CD4-positive, alpha-beta T cell (primary cell): ENCODE data around the gene SMAD3. TPM values are rescaled to one million over a fixed set of nuclear protein-coding genes. Genes with fewer than 3 reads are reported as not detected.

Source experiments
- ATAC-seq: fragments of 200-7000 bp; cut with Tn5 transposase; one replicate; pipeline ENCODE4 v1.10.0; 2022; ENCODE audit warnings: mild to moderate bottlenecking; ENCODE audit not compliant: poor library complexity
- CTCF ChIA-PET: fragments of 350-600 bp; sonication (Branson Sonifier 250); formaldehyde crosslinking; loops from one replicate; lab custom pipeline; 2021; ENCODE audit warnings: antibody characterized with exemption, inconsistent platforms; lab: Charles Lee
- POLR2A ChIA-PET: fragments of 350-600 bp; sonication (Branson Sonifier 250); formaldehyde crosslinking; loops from one replicate; lab custom pipeline; 2021; ENCODE audit warnings: antibody characterized with exemption, inconsistent platforms; lab: Charles Lee
- DNase-seq, 14 experiments: peaks; one replicate each; pipeline ENCODE4 v3.0.0-alpha.2; 2013 to 2020; ENCODE audit warnings: mixed read lengths in 2 of 14
- H3K27ac ChIP-seq, 2 donors: one replicate each; pipeline versions ENCODE4 v1.5.1 to v1.7.0; 2013; ENCODE audit warnings: low read length in 2 of 2, low read depth in 1 of 2, mild to moderate bottlenecking in 1 of 2
- H3K27me3 ChIP-seq, 2 experiments: 1 replicate in 1 of 2; 2 replicates in 1 of 2; pipeline versions ENCODE4 v1.6.1 to v1.7.0; 2013; ENCODE audit warnings: low read length in 2 of 2, control low read depth in 1 of 2, mild to moderate bottlenecking in 1 of 2, moderate library complexity in 1 of 2; ENCODE audit not compliant: insufficient read depth in 2 of 2, control insufficient read depth in 1 of 2
- H3K36me3 ChIP-seq: one replicate; pipeline ENCODE4 v1.6.1; 2013; ENCODE audit warnings: low read length, control low read depth; ENCODE audit not compliant: insufficient read depth
- H3K4me1 ChIP-seq: one replicate; pipeline ENCODE4 v1.6.1; 2013; ENCODE audit warnings: low read length, control low read depth; ENCODE audit not compliant: insufficient read depth
- H3K4me3 ChIP-seq: one replicate; pipeline ENCODE4 v1.5.1; 2013; ENCODE audit warnings: mild to moderate bottlenecking, low read length, moderate library complexity
- H3K9me3 ChIP-seq, 2 experiments: 1 replicate in 1 of 2; 2 replicates in 1 of 2; pipeline versions ENCODE4 v1.6.1 to v1.7.0; 2013; ENCODE audit warnings: low read length in 2 of 2, mild to moderate bottlenecking in 2 of 2, control low read depth in 1 of 2, moderate library complexity in 1 of 2; ENCODE audit not compliant: control insufficient read depth in 1 of 2, insufficient read depth in 1 of 2
- H3K27ac Mint-ChIP-seq: one replicate; pipeline ENCODE4 v1.8.0; 2020; ENCODE audit warnings: mixed read lengths
- H3K27me3 Mint-ChIP-seq: one replicate; pipeline ENCODE4 v1.8.0; 2021; ENCODE audit warnings: mixed read lengths
- H3K36me3 Mint-ChIP-seq: one replicate; pipeline ENCODE4 v1.8.0; 2021; ENCODE audit warnings: low read depth, mixed read lengths
- H3K4me1 Mint-ChIP-seq: one replicate; pipeline ENCODE4 v1.8.0; 2021; ENCODE audit warnings: low read depth, mixed read lengths
- H3K4me3 Mint-ChIP-seq: one replicate; pipeline ENCODE4 v1.8.0; 2020; ENCODE audit warnings: mild to moderate bottlenecking, mixed read lengths
- H3K9me3 Mint-ChIP-seq: one replicate; pipeline ENCODE4 v1.8.0; 2020; ENCODE audit warnings: mixed read lengths
- intact Hi-C, 2 experiments: fragments of 100-400 bp; cut with DNase I in 1 of 2; cut with micrococcal nuclease in 1 of 2; formaldehyde crosslinking; loops; one replicate each; pipeline versions ENCODE4 v1.15.1 to v1.9.0; 2023 to 2025; cut with DNase I, micrococcal nuclease
- total RNA-seq, 174 experiments: library from RNA in 2 of 174; stranded (reverse) in 2 of 174; gene quantifications; one replicate each; pipeline ENCODE4 v1.2.3 and lab custom pipeline; 2021 to 2026
- TF ChIP-seq, protein P1 (sequence below): fragments of 200-600 bp; IDR thresholded peaks from one replicate; pipeline ENCODE4 v1.8.0; 2022; ENCODE audit warnings: antibody characterized with exemption, mild to moderate bottlenecking

The SMAD3 gene
- total RNA-seq, 2 experiments from 2014 or later = 30.0 to 31.0 TPM

DNA sequence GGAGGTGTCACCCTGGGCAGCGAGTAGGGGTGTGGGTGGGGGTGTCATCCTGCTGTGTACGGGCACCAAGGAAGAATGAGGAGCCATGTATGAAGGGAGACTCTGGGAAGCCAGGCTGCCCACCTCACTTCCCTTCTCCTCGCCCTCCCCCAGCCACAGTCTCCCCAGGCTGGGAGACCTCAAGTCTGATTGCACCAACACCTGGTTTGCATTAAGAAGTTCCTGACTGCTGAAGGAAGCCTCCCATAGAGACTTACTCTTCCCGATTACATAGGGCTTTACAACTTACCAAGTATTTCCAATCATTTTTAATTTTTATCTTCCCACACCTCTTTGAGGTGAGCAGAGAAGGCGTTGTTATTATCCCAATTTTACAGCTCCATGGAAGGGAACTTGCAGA lies 29.5 kb upstream of the SMAD3 start:
- peaks cover 47% of the 10 kb centered on the region for H3K4me1 ChIP-seq
- DNase-seq = no peak
- H3K27me3 ChIP-seq = peaks cover 0 to 2% of the 10 kb centered on the region in 2 experiments
- Mint-ChIP-seq H3K4me3 (no peak overlapping the region), H3K4me1 (peaks cover 12% of the 10 kb centered on the region), H3K36me3 (no peaks in the 10 kb centered on the region), H3K27ac (no peak overlapping the region), H3K9me3 (no peaks in the 10 kb centered on the region), H3K27me3 (no peaks in the 10 kb centered on the region)
- no peak for ATAC-seq
- no peak overlapping the region for H3K4me3 ChIP-seq
- intact Hi-C loops = no loop called here
- ChIA-PET CTCF (no interaction called here), POLR2A (no interaction called here)
- H3K27ac ChIP-seq = no peak overlapping the region
- H3K9me3 ChIP-seq = no peaks in the 10 kb centered on the region
- H3K36me3 ChIP-seq = no peaks in the 10 kb centered on the region
- TF ChIP-seq, protein P1, sequence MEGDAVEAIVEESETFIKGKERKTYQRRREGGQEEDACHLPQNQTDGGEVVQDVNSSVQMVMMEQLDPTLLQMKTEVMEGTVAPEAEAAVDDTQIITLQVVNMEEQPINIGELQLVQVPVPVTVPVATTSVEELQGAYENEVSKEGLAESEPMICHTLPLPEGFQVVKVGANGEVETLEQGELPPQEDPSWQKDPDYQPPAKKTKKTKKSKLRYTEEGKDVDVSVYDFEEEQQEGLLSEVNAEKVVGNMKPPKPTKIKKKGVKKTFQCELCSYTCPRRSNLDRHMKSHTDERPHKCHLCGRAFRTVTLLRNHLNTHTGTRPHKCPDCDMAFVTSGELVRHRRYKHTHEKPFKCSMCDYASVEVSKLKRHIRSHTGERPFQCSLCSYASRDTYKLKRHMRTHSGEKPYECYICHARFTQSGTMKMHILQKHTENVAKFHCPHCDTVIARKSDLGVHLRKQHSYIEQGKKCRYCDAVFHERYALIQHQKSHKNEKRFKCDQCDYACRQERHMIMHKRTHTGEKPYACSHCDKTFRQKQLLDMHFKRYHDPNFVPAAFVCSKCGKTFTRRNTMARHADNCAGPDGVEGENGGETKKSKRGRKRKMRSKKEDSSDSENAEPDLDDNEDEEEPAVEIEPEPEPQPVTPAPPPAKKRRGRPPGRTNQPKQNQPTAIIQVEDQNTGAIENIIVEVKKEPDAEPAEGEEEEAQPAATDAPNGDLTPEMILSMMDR = no peak

DNA sequence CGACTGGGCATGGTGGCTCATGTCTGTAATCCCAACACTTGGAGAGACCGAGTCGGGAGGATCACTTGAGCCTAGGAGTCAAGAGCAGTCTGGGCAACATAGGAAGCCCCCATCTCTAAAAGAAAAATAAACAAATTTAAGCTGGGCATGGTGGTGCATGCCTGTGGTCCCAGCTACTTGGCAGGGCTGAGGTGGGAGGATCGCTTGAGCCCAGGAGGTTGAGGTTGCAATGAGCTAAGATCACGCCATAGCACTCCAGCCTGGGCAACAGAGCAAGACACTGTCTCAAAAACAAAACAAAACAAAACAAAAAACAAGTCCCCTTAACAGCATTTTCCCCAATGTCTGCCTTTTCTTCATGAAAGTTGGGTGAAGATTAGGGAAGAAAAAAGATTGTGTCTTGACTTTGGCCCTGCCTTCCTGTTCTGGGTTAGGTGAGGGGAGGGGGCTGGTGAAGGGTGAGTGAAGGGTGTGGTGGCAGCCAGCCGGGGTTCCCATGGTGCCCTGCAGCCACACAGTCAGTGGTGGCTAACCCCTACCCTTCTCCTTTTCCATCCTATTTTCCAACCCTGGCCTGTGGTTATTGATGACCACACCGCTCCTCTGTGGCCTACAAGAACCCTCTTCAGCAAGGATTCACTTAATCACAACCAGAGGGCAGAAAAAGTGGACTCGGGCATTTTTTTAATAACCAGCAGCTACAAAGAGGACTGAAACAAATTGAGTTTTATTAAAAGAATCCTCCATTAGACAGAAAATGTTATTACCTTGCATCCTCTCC lies 28.4 kb upstream of the SMAD3 start:
- Histone ChIP-seq H3K4me1 (peaks cover 48% of the 10 kb centered on the region), H3K27me3 (peaks cover 0 to 2% of the 10 kb centered on the region in 2 experiments), H3K36me3 (no peaks in the 10 kb centered on the region), H3K9me3 (no peaks in the 10 kb centered on the region), H3K4me3 (no peak overlapping the region), H3K27ac (no peak overlapping the region)
- H3K27me3 Mint-ChIP-seq = no peaks in the 10 kb centered on the region
- H3K4me1 Mint-ChIP-seq = peaks cover 14% of the 10 kb centered on the region
- ATAC-seq (no peak), DNase-seq (peak in 1 of 14 experiments; percentile 15)
- H3K9me3 Mint-ChIP-seq = no peaks in the 10 kb centered on the region
- POLR2A ChIA-PET = interaction anchor here (0.8 to 2.5 kb wide), 2 partner anchors 29 to 46 kb away, joined by 3 to 9 read pairs; partner anchors contain the start of gene SMAD3
- TF ChIP-seq, protein P1 = no peak
- no peaks in the 10 kb centered on the region for H3K36me3 Mint-ChIP-seq
- no peak overlapping the region for H3K4me3 Mint-ChIP-seq
- CTCF ChIA-PET = interaction anchor here (0.7 kb wide), 1 partner anchor 91 kb away, joined by 3 read pairs; no protein-coding TSS in a partner anchor
- intact Hi-C loops = no loop called here
- peak overlapping the region; percentile 5 for H3K27ac Mint-ChIP-seq

DNA sequence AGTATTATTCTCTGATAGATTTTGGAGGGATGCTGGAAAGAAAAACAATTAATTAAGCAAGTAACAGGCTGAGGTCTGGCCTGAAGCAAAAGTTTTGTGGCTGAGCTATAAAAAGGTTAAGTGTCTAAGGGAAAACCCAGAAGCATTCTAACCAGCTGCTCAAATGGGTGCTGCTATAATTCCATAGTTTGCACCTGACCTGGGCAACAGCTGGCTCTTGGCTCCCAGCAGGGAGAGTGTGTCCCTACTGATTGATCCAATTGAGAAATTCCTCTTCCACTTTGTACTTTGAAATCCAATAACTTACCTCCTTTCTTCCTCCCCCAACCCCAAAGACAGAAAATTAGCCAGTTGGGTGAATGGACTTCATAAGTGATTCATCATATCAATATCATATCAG lies 27.7 kb upstream of the SMAD3 start:
- CTCF ChIA-PET = interaction anchor here (0.7 kb wide), 1 partner anchor 91 kb away, joined by 3 read pairs; no protein-coding TSS in a partner anchor

More for the DNA sequence above, 27.7 kb upstream of the SMAD3 start:
- no peak overlapping the region for H3K4me3 ChIP-seq
- no peak for ATAC-seq
- peaks cover 53% of the 10 kb centered on the region for H3K4me1 ChIP-seq
- H3K9me3 ChIP-seq = no peaks in the 10 kb centered on the region
- H3K36me3 ChIP-seq = no peaks in the 10 kb centered on the region
- TF ChIP-seq, protein P1 = no peak
- no peaks in the 10 kb centered on the region for H3K27me3 Mint-ChIP-seq
- H3K4me3 Mint-ChIP-seq = no peak overlapping the region
- no peaks in the 10 kb centered on the region for H3K9me3 Mint-ChIP-seq
- peaks cover 21% of the 10 kb centered on the region for H3K4me1 Mint-ChIP-seq
- no peak overlapping the region for H3K27ac ChIP-seq
- H3K36me3 Mint-ChIP-seq = no peaks in the 10 kb centered on the region
- no peak for DNase-seq
- POLR2A ChIA-PET = interaction anchor here (0.8 to 2.5 kb wide), 3 partner anchors 28 to 97 kb away, joined by 3 to 9 read pairs (median 3); partner anchors contain the start of gene SMAD3
- peaks cover 0 to 1% of the 10 kb centered on the region in 2 experiments for H3K27me3 ChIP-seq
- intact Hi-C loops = no loop called here
- peak overlapping the region; percentile 5 for H3K27ac Mint-ChIP-seq
